ENCODE results near the gene TNFSF10.

- TF ChIP-seq, protein P1, sequence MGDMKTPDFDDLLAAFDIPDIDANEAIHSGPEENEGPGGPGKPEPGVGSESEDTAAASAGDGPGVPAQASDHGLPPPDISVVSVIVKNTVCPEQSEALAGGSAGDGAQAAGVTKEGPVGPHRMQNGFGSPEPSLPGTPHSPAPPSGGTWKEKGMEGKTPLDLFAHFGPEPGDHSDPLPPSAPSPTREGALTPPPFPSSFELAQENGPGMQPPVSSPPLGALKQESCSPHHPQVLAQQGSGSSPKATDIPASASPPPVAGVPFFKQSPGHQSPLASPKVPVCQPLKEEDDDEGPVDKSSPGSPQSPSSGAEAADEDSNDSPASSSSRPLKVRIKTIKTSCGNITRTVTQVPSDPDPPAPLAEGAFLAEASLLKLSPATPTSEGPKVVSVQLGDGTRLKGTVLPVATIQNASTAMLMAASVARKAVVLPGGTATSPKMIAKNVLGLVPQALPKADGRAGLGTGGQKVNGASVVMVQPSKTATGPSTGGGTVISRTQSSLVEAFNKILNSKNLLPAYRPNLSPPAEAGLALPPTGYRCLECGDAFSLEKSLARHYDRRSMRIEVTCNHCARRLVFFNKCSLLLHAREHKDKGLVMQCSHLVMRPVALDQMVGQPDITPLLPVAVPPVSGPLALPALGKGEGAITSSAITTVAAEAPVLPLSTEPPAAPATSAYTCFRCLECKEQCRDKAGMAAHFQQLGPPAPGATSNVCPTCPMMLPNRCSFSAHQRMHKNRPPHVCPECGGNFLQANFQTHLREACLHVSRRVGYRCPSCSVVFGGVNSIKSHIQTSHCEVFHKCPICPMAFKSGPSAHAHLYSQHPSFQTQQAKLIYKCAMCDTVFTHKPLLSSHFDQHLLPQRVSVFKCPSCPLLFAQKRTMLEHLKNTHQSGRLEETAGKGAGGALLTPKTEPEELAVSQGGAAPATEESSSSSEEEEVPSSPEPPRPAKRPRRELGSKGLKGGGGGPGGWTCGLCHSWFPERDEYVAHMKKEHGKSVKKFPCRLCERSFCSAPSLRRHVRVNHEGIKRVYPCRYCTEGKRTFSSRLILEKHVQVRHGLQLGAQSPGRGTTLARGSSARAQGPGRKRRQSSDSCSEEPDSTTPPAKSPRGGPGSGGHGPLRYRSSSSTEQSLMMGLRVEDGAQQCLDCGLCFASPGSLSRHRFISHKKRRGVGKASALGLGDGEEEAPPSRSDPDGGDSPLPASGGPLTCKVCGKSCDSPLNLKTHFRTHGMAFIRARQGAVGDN (IDR thresholded peaks at IDR 0.05), result no peak
- TF ChIP-seq, protein P2, sequence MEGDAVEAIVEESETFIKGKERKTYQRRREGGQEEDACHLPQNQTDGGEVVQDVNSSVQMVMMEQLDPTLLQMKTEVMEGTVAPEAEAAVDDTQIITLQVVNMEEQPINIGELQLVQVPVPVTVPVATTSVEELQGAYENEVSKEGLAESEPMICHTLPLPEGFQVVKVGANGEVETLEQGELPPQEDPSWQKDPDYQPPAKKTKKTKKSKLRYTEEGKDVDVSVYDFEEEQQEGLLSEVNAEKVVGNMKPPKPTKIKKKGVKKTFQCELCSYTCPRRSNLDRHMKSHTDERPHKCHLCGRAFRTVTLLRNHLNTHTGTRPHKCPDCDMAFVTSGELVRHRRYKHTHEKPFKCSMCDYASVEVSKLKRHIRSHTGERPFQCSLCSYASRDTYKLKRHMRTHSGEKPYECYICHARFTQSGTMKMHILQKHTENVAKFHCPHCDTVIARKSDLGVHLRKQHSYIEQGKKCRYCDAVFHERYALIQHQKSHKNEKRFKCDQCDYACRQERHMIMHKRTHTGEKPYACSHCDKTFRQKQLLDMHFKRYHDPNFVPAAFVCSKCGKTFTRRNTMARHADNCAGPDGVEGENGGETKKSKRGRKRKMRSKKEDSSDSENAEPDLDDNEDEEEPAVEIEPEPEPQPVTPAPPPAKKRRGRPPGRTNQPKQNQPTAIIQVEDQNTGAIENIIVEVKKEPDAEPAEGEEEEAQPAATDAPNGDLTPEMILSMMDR (IDR thresholded peaks at IDR 0.05 in 2 of 3, conservative IDR thresholded peaks at IDR 0.05 in 1 of 3; ENCODE audit: control insufficient read depth in 2 of 3, extremely low read depth in 1 of 3, insufficient read depth in 1 of 3, low read depth in 3 of 3, low read length in 3 of 3), result no peak
- TF ChIP-seq ESRRA (IDR thresholded peaks at IDR 0.05; ENCODE audit: low read length) (no peak), HDAC2 (IDR thresholded peaks at IDR 0.05) (no peak), CEBPZ (IDR thresholded peaks at IDR 0.05; ENCODE audit: low read depth, low read length) (no peak), ATF2 (IDR thresholded peaks at IDR 0.05; ENCODE audit: low read length) (peak; percentile 49; the same call in 1 of the 2 replicates)
These were observed 11.2 kb downstream of the TNFSF10 start for GRCh38 chr3:172511783-172512762.

Data from GM12878 (cell line).